Glutamatergic neuron (in vitro differentiated cells): Measurements from ENCODE around the gene TSHZ1. TPM values are rescaled to one million over a fixed set of nuclear protein-coding genes. Genes with fewer than 3 reads are reported as not detected.
"Not testable (repeated sequence)": the region's sequence is repeated elsewhere in the genome, so short reads cannot be mapped to it uniquely, and the experiment has no call there.

Experiments
- DNase-seq: peaks from one replicate; pipeline ENCODE4 v3.0.0; 2022
- H3K27ac Mint-ChIP-seq: one replicate; pipeline ENCODE4 v1.8.0; 2020; ENCODE audit warnings: mild to moderate bottlenecking, mixed read lengths, inconsistent platforms; ENCODE audit not compliant: unreplicated experiment
- H3K27me3 Mint-ChIP-seq: one replicate; pipeline ENCODE4 v1.8.0; 2020; ENCODE audit warnings: mild to moderate bottlenecking, moderate library complexity, mixed read lengths, inconsistent platforms; ENCODE audit not compliant: unreplicated experiment
- H3K36me3 Mint-ChIP-seq: one replicate; pipeline ENCODE4 v1.8.0; 2020; ENCODE audit warnings: mild to moderate bottlenecking, mixed read lengths, inconsistent platforms; ENCODE audit not compliant: unreplicated experiment
- H3K4me1 Mint-ChIP-seq: one replicate; pipeline ENCODE4 v1.8.0; 2020; ENCODE audit warnings: mild to moderate bottlenecking, low read depth, mixed read lengths, inconsistent platforms; ENCODE audit not compliant: unreplicated experiment
- H3K4me3 Mint-ChIP-seq: one replicate; pipeline ENCODE4 v1.8.0; 2020; ENCODE audit warnings: mild to moderate bottlenecking, mixed read lengths, inconsistent platforms; ENCODE audit not compliant: unreplicated experiment
- H3K9me3 Mint-ChIP-seq: one replicate; pipeline ENCODE4 v1.8.0; 2020; ENCODE audit warnings: mild to moderate bottlenecking, moderate library complexity, mixed read lengths, inconsistent platforms; ENCODE audit not compliant: unreplicated experiment
- CTCF ChIP-seq: fragments of 200-600 bp; sonication (generic); IDR thresholded peaks from one replicate; pipeline ENCODE4 v1.5.0; 2021; ENCODE audit not compliant: partially characterized antibody, unreplicated experiment
- total RNA-seq: library from RNA; stranded (reverse); fragmentation: NEBNext Ultra II Directional; extraction: Animal tissue kit (Norgen Biotek cat#: 25700); gene quantifications from one replicate; pipeline ENCODE4 v1.2.1, GENCODE V29; 2021; ENCODE audit not compliant: unreplicated experiment

The TSHZ1 gene
- total RNA-seq, 1 donor from 2014 or later, result 5.3 TPM

GRCh38 chr18:75321431-75321830, 110.8 kb downstream of the TSHZ1 start:
- Mint-ChIP-seq H3K4me1 (no peaks in the 10 kb centered on the region), H3K9me3 (peaks cover 1% of the 10 kb centered on the region), H3K27ac (no peak overlapping the region), H3K4me3 (no peak overlapping the region), H3K27me3 (peaks cover 2% of the 10 kb centered on the region), H3K36me3 (no peaks in the 10 kb centered on the region)
- DNase-seq, result no peak
- no peak for TF ChIP-seq CTCF

- no peak overlapping the region for H3K4me3 Mint-ChIP-seq
- H3K9me3 Mint-ChIP-seq, result peaks cover 1% of the 10 kb centered on the region
Observed at GRCh38 chr18:75322206-75322605, 111.6 kb downstream of the TSHZ1 start.

DNA sequence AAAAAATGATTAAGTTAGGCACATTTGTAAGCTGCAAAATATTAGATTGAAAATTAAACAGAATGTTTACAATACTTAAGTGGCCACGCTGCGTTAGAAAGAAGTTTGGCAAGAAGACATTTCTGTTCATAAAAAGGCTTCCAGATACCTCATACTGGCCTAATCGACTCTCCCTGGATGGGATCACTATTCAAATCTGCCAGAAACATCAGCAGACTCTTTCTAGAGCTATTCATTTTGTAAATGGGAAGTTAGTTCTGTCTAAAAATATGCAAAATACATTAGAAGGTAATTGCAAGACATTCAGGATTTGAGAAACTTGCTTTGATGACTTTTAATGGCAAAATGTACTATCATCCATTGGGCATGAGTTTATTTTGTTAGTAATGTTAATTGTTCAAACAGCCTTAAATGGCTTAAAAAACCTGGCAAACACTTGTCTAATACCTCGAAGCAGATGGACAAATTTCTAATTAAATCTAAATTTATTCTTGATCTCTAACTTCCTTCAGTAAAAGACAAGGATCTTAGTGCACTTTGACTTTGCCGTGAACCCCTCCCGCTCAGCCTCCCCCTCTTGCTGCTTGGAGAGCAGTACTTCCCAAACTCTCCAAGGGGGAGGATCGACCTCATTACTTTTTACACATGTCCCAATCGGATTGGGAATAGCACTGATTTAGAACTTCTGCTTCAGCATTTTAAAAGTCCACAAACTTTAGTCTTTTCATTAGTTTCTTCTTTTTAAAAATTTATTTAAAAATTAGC, 113.4 kb downstream of the TSHZ1 start:
- peaks cover 2% of the 10 kb centered on the region for H3K27me3 Mint-ChIP-seq
- no peaks in the 10 kb centered on the region for H3K36me3 Mint-ChIP-seq
- TF ChIP-seq CTCF, result no peak
- no peak for DNase-seq
- no peak overlapping the region for H3K4me3 Mint-ChIP-seq
- H3K4me1 Mint-ChIP-seq, result no peaks in the 10 kb centered on the region
- H3K27ac Mint-ChIP-seq, result no peak overlapping the region
- peaks cover 1% of the 10 kb centered on the region for H3K9me3 Mint-ChIP-seq

More at GRCh38 chr18:75322206-75322605, 111.6 kb downstream of the TSHZ1 start:
- Mint-ChIP-seq H3K27ac (no peak overlapping the region), H3K4me1 (no peaks in the 10 kb centered on the region), H3K36me3 (no peaks in the 10 kb centered on the region), H3K27me3 (peaks cover 2% of the 10 kb centered on the region)
- no peak for DNase-seq
- TF ChIP-seq CTCF, result no peak

DNA sequence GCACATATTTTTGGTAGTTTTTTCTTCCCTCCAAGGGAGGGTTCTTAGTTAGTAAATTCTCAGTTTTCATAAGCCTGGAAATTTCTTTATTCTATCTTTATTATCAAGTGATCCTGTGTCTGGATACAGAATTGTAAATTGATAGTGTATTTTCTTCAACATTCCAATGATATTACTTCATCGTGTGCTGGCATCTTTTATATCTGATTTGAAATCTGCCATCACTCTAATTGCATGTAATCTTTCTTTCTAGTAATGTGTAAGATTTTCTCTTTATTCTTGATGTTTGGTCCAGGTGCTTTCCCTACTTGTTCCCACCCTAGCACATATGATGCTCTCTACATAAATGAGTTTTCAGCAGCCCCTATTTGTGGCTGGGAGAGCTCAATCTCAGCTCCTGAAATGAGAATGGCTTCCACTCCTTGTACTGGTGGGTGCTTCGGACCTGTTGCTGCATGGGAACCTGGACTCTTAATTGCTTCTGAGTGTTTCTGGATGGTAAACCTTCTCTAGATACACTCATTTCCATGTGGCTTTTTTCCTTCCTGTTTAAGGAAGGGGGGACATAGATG, 114.2 kb downstream of the TSHZ1 start:
- TF ChIP-seq CTCF, result no peak
- Mint-ChIP-seq H3K4me1 (no peaks in the 10 kb centered on the region), H3K36me3 (no peaks in the 10 kb centered on the region), H3K27me3 (peaks cover 2% of the 10 kb centered on the region), H3K9me3 (peaks cover under 1% of the 10 kb centered on the region), H3K4me3 (no peak overlapping the region), H3K27ac (no peak overlapping the region)
- DNase-seq, result no peak

- not testable (repeated sequence) for DNase-seq, H3K4me3 Mint-ChIP-seq, H3K27ac Mint-ChIP-seq, H3K4me1 Mint-ChIP-seq, H3K36me3 Mint-ChIP-seq, H3K27me3 Mint-ChIP-seq, H3K9me3 Mint-ChIP-seq
Observed at GRCh38 chr18:75329753-75330152, 119.2 kb downstream of the TSHZ1 start.
